Measurements from ENCODE around the gene OR13C8. TPM values are rescaled to one million over a fixed set of nuclear protein-coding genes. Genes with fewer than 3 reads are reported as not detected.
"Not testable (repeated sequence)": the region's sequence is repeated elsewhere in the genome, so short reads cannot be mapped to it uniquely, and the experiment has no call there.

The OR13C8 gene
- total RNA-seq, 1 experiment from 2014 or later = not detected

DNA sequence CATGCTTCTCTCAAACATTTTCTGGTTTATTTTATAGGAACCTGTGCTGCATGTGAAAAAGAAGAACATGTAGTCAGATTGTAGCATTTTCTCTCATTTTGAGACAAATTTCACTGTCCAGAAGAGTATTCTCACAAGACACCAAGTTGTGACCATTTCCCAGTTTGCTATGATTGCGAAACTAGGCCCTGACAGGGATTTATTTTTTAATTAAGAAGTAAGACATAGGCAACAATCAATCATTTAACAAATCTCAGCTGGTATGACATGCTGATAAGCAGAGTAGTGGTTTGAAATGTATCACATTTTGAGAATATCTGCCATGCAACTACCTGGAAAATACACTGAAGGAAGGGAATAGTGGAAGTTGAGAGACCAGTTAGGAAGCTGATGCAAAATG is 11.6 kb downstream of the OR13C8 start:
- no peak for DNase-seq
- H2AFZ ChIP-seq = no peak overlapping the region
- H4K20me1 ChIP-seq (ENCODE audit: insufficient read depth) = no peaks in the 10 kb centered on the region
- no peak overlapping the region for H3K27ac ChIP-seq
- no peaks in the 10 kb centered on the region for H3K4me1 ChIP-seq (replicated peaks; ENCODE audit: insufficient read depth)
- ChIA-PET POLR2A (ENCODE audit: unreplicated experiment) (no interaction called here), CTCF (no interaction called here)
- no peaks in the 10 kb centered on the region for H3K79me2 ChIP-seq (ENCODE audit: low read depth)
- intact Hi-C loops (cut with micrococcal nuclease; ENCODE audit: unreplicated experiment) = no loop called here
- H3K4me2 ChIP-seq = no peak overlapping the region
- no peaks in the 10 kb centered on the region for H3K27me3 ChIP-seq (ENCODE audit: insufficient read depth, low read depth)
- H3F3A ChIP-seq (ENCODE audit: insufficient read depth, low read depth) = no peaks in the 10 kb centered on the region
- no TSS peak for BruUV-seq (replicated peaks)
- 0 out of 2 replicates have a peak, but pooled peaks cover 6% of the 10 kb centered on the region for H3K9me2 ChIP-seq (ENCODE audit: insufficient read depth)
- no peaks in the 10 kb centered on the region for H3K9me3 ChIP-seq (ENCODE audit: insufficient read depth, low read depth)
- H3K36me3 ChIP-seq (ENCODE audit: low read depth) = no peaks in the 10 kb centered on the region
- H3K4me3 ChIP-seq = no peak overlapping the region
- TF ChIP-seq, protein P1, sequence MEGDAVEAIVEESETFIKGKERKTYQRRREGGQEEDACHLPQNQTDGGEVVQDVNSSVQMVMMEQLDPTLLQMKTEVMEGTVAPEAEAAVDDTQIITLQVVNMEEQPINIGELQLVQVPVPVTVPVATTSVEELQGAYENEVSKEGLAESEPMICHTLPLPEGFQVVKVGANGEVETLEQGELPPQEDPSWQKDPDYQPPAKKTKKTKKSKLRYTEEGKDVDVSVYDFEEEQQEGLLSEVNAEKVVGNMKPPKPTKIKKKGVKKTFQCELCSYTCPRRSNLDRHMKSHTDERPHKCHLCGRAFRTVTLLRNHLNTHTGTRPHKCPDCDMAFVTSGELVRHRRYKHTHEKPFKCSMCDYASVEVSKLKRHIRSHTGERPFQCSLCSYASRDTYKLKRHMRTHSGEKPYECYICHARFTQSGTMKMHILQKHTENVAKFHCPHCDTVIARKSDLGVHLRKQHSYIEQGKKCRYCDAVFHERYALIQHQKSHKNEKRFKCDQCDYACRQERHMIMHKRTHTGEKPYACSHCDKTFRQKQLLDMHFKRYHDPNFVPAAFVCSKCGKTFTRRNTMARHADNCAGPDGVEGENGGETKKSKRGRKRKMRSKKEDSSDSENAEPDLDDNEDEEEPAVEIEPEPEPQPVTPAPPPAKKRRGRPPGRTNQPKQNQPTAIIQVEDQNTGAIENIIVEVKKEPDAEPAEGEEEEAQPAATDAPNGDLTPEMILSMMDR (conservative IDR thresholded peaks at IDR 0.05) = no peak
- no peak for TF ChIP-seq EZH2 (IDR thresholded peaks at IDR 0.05; ENCODE audit: low read depth)

DNA sequence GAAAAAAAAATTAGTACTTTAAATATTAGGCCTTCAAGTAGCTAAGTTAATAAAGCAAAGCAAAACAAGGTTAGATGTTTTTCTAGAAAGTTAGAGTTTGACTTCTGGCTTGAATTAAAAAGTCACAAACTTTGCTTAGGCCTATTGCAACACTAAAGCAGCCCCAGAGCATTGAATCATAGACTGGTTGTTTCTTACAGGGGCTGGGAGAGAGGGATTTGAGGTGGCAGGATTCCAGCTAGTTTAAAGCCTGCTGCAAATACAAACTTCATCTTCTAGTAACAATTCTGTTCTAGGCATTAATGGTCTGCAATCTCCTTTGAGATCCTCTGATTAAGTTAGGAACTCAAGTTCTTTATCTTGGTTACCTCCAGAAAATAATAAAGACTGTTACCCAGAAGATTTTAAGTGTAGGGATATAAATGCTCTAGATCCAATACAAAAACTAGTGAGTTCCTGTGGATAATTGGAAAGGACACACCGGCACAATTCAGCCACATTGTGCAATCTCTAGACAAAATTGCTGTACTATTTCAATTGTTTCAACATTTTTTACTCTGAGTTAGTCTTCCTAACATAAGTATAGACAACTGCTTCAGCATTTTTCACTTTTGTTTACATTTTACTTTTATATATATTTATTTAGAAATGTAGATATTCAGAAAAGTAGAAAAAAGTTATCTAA is 17.7 kb downstream of the OR13C8 start:
- H3K9me2 ChIP-seq (ENCODE audit: insufficient read depth) = no peaks in the 10 kb centered on the region
- no peak overlapping the region for H3K27ac ChIP-seq
- no TSS peak for BruUV-seq (replicated peaks)
- no peaks in the 10 kb centered on the region for H3K9me3 ChIP-seq (ENCODE audit: insufficient read depth, low read depth)
- DNase-seq = no peak
- no peaks in the 10 kb centered on the region for H3K36me3 ChIP-seq (ENCODE audit: low read depth)
- intact Hi-C loops (cut with micrococcal nuclease; ENCODE audit: unreplicated experiment) = no loop called here
- H3F3A ChIP-seq (ENCODE audit: insufficient read depth, low read depth) = no peaks in the 10 kb centered on the region
- H2AFZ ChIP-seq = no peak overlapping the region
- no peak overlapping the region for H3K4me2 ChIP-seq
- POLR2A ChIA-PET (ENCODE audit: unreplicated experiment) = no interaction called here
- no peak overlapping the region for H3K4me3 ChIP-seq
- TF ChIP-seq, protein P1 (conservative IDR thresholded peaks at IDR 0.05) = no peak
- no peak for TF ChIP-seq EZH2 (IDR thresholded peaks at IDR 0.05; ENCODE audit: low read depth)
- CTCF ChIA-PET = no interaction called here
- no peaks in the 10 kb centered on the region for H3K27me3 ChIP-seq (ENCODE audit: insufficient read depth, low read depth)
- H3K79me2 ChIP-seq (ENCODE audit: low read depth) = no peaks in the 10 kb centered on the region
- no peaks in the 10 kb centered on the region for H4K20me1 ChIP-seq (ENCODE audit: insufficient read depth)
- no peaks in the 10 kb centered on the region for H3K4me1 ChIP-seq (replicated peaks; ENCODE audit: insufficient read depth)

DNA sequence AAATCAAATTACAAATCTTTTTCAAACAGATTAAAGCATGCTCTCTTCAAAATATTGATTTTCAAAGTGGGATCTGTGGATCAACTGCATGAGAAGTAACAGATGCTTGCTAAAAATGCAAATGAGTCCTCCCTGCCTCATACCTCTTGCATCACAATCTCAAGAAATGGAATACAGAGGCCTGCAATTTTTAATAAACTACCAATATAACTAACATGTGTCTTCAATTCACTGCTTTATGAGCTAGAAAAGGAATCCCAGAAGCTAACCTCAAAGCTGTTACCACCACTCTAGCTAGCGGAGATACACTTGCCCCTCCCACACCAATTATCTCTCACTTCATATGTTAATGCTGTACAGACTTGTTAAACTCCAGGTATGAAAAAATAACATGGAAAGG is 20.7 kb downstream of the OR13C8 start:
- CTCF ChIA-PET = no interaction called here
- intact Hi-C loops (cut with micrococcal nuclease; ENCODE audit: unreplicated experiment) = no loop called here
- no peaks in the 10 kb centered on the region for H3K27me3 ChIP-seq (ENCODE audit: insufficient read depth, low read depth)
- H3K9me3 ChIP-seq (ENCODE audit: insufficient read depth, low read depth) = no peaks in the 10 kb centered on the region
- no peaks in the 10 kb centered on the region for H4K20me1 ChIP-seq (ENCODE audit: insufficient read depth)
- no peaks in the 10 kb centered on the region for H3K9me2 ChIP-seq (ENCODE audit: insufficient read depth)
- no peak overlapping the region for H3K4me3 ChIP-seq
- POLR2A ChIA-PET (ENCODE audit: unreplicated experiment) = no interaction called here
- no peak overlapping the region for H3K4me2 ChIP-seq
- no peaks in the 10 kb centered on the region for H3K79me2 ChIP-seq (ENCODE audit: low read depth)
- no peak for TF ChIP-seq EZH2 (IDR thresholded peaks at IDR 0.05; ENCODE audit: low read depth)
- TF ChIP-seq, protein P1 (conservative IDR thresholded peaks at IDR 0.05) = no peak
- H2AFZ ChIP-seq = no peak overlapping the region
- H3K36me3 ChIP-seq (ENCODE audit: low read depth) = no peaks in the 10 kb centered on the region
- no peaks in the 10 kb centered on the region for H3K4me1 ChIP-seq (replicated peaks; ENCODE audit: insufficient read depth)
- H3K27ac ChIP-seq = no peak overlapping the region
- DNase-seq = no peak
- no TSS peak for BruUV-seq (replicated peaks)
- H3F3A ChIP-seq (ENCODE audit: insufficient read depth, low read depth) = no peaks in the 10 kb centered on the region

DNA sequence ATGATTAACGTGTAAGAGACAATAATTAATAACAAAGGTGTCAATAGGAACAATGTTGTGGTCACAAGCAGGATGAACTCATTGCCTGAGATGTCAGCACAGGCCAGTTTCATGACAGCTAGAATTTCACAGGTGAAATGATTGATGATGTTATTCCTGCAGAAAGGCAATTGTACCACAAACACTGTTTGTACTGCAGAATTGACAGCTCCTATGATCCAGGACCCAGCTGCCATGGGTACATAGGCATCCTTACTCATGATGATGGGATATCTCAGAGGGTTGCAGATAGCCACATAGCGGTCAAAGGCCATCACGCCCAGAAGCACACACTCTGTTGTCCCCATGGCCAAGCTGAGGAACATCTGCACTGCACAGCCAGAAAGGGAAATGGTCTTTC is 29.8 kb downstream of the OR13C8 start:
- H3K4me3 ChIP-seq; intact Hi-C loops (cut with micrococcal nuclease; ENCODE audit: unreplicated experiment); CTCF ChIA-PET; H3K36me3 ChIP-seq (ENCODE audit: low read depth); H3K27ac ChIP-seq; H3K4me1 ChIP-seq (replicated peaks; ENCODE audit: insufficient read depth); H4K20me1 ChIP-seq (ENCODE audit: insufficient read depth); H3K27me3 ChIP-seq (ENCODE audit: insufficient read depth, low read depth); H3K9me2 ChIP-seq (ENCODE audit: insufficient read depth); H3K4me2 ChIP-seq; H2AFZ ChIP-seq; H3K79me2 ChIP-seq (ENCODE audit: low read depth); H3K9me3 ChIP-seq (ENCODE audit: insufficient read depth, low read depth); H3F3A ChIP-seq (ENCODE audit: insufficient read depth, low read depth); DNase-seq; BruUV-seq (replicated peaks): not testable (repeated sequence)
- POLR2A ChIA-PET (ENCODE audit: unreplicated experiment) = interaction anchor here (0.7 kb wide), 1 partner anchor 483 kb away, joined by 6 read pairs; no protein-coding TSS in a partner anchor

DNA sequence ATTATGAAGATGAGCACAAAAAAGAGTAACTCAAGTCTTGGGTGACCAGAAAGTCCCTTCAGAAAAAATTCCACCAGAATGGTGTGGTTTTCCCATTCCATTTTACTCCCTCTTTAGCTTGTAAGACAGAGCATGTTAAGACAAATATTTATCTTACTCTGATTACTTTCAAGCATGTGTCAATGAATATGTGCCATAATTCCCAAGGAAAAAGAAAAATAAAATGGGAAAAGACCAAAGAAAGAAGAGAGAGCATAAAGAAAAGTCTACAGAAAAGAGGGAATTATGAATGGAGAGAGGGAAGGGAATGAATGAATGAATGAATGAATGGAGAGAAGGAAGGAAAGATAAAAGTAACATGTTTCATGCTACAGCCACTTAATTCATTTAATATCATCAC is 30.3 kb downstream of the OR13C8 start, which contains the start of gene OR13C5:
Gene OR13C5 (minus strand): TSS at position 101 of the 400 bp plus-strand sequence. CDS start 0 bp downstream, at position 101.
- H3K79me2 ChIP-seq (ENCODE audit: low read depth); H3K4me2 ChIP-seq; H3K36me3 ChIP-seq (ENCODE audit: low read depth); H3K27me3 ChIP-seq (ENCODE audit: insufficient read depth, low read depth); H3K27ac ChIP-seq; H3K4me1 ChIP-seq (replicated peaks; ENCODE audit: insufficient read depth); H3K9me3 ChIP-seq (ENCODE audit: insufficient read depth, low read depth); H2AFZ ChIP-seq; H3K4me3 ChIP-seq; CTCF ChIA-PET; DNase-seq; intact Hi-C loops (cut with micrococcal nuclease; ENCODE audit: unreplicated experiment); H3K9me2 ChIP-seq (ENCODE audit: insufficient read depth); BruUV-seq (replicated peaks); H3F3A ChIP-seq (ENCODE audit: insufficient read depth, low read depth); H4K20me1 ChIP-seq (ENCODE audit: insufficient read depth): not testable (repeated sequence)
- POLR2A ChIA-PET (ENCODE audit: unreplicated experiment) = interaction anchor here (0.7 kb wide), 1 partner anchor 484 kb away, joined by 6 read pairs; no protein-coding TSS in a partner anchor
